Breast epithelium (tissue), 3 donors: ENCODE results near the gene FSHR.

Source experiments
- CTCF ChIP-seq, 3 donors: fragments of 450-650 bp; IDR thresholded peaks; one replicate each; pipeline ENCODE4 v1.5.1; 2016 to 2017; ENCODE audit warnings: antibody characterized with exemption in 3 of 3, mild to moderate bottlenecking in 3 of 3, moderate library complexity in 3 of 3
- POLR2A ChIP-seq: fragments of 450-650 bp; IDR thresholded peaks from one replicate; pipeline ENCODE4 v1.6.1; 2016; ENCODE audit warnings: antibody characterized with exemption, mild to moderate bottlenecking, moderate library complexity

GRCh38 chr2:49032126-49032525, 122.2 kb downstream of the FSHR start:
- TF ChIP-seq CTCF (IDR thresholded peaks at IDR 0.05) (no peak), POLR2A (no peak)
